Stomach (tissue), 4 donors: Measurements from ENCODE around the gene ACVRL1.
A peak's percentile ranks its signal among the peaks of the same experiment; 100 is the strongest.

Source experiments
- EP300 ChIP-seq: sonication (generic); formaldehyde crosslinking; IDR thresholded peaks from one replicate; pipeline ENCODE4 v1.6.1; 2017; ENCODE audit warnings: antibody characterized with exemption
- POLR2AphosphoS5 ChIP-seq, 3 donors: sonication (generic); formaldehyde crosslinking; IDR thresholded peaks; one replicate each; pipeline ENCODE4 v1.6.1; 2016; ENCODE audit warnings: antibody characterized with exemption in 3 of 3
- TF ChIP-seq, protein P1 (sequence below), 7 experiments: fragments of 450-650 bp in 4 of 7; fragments of 200-600 bp in 3 of 7; sonication (generic) in 3 of 7; IDR thresholded peaks; one replicate each; pipeline ENCODE4 v1.5.1; 2016 to 2019; ENCODE audit warnings: antibody characterized with exemption in 7 of 7, control low read depth in 2 of 7, mild to moderate bottlenecking in 1 of 7

DNA sequence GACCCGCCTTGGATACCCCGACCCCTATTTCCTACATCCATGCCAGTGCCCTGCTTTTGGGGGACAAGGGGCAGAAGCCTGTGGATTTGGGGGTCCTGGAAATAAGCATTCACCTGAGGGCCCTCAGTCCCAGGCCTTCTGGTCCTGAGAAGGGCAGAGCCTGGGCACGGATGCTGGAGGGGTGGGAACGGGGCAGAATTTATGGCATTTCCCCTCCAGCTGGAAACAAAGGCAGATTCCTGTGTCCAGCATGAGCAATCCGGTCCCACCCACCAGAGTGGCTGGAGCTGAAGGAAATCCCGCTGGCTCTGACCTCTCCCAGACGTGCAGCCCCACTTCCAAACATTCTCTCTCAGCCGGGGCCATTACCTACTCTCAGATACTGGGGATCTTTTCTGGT is 10.1 kb upstream of the ACVRL1 start:
- TF ChIP-seq POLR2AphosphoS5 (IDR thresholded peaks at IDR 0.05) (peak in 2 of 3 donors; percentile 4 to 26), EP300 (no peak)
- TF ChIP-seq, protein P1, sequence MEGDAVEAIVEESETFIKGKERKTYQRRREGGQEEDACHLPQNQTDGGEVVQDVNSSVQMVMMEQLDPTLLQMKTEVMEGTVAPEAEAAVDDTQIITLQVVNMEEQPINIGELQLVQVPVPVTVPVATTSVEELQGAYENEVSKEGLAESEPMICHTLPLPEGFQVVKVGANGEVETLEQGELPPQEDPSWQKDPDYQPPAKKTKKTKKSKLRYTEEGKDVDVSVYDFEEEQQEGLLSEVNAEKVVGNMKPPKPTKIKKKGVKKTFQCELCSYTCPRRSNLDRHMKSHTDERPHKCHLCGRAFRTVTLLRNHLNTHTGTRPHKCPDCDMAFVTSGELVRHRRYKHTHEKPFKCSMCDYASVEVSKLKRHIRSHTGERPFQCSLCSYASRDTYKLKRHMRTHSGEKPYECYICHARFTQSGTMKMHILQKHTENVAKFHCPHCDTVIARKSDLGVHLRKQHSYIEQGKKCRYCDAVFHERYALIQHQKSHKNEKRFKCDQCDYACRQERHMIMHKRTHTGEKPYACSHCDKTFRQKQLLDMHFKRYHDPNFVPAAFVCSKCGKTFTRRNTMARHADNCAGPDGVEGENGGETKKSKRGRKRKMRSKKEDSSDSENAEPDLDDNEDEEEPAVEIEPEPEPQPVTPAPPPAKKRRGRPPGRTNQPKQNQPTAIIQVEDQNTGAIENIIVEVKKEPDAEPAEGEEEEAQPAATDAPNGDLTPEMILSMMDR (IDR thresholded peaks at IDR 0.05): no peak
